Skin of body (tissue), 3 donors: ENCODE measurements around the gene RAB19. TPM values are rescaled to one million over a fixed set of nuclear protein-coding genes. Genes with fewer than 3 reads are reported as not detected.
"Not testable (repeated sequence)": the region's sequence is repeated elsewhere in the genome, so short reads cannot be mapped to it uniquely, and the experiment has no call there.

ENCODE experiments used
- DNase-seq: peaks from one replicate; lab custom pipeline; 2025; lab: John Stamatoyannopoulos, UW
- small RNA-seq: library from RNA; depleted of rRNA; stranded (forward); fragments of <200 nt; gene quantifications from one replicate; pipeline ENCODE3, GENCODE V24; 2014; ENCODE audit warnings: low replicate concordance
- total RNA-seq: library from RNA; depleted of rRNA; stranded (reverse); fragments of >200 nt; gene quantifications from one replicate; pipeline ENCODE4 v1.2.3, GENCODE V29; 2014

RAB19 gene
- total RNA-seq, 1 donor from 2014 or later, result 0.49 TPM

DNA sequence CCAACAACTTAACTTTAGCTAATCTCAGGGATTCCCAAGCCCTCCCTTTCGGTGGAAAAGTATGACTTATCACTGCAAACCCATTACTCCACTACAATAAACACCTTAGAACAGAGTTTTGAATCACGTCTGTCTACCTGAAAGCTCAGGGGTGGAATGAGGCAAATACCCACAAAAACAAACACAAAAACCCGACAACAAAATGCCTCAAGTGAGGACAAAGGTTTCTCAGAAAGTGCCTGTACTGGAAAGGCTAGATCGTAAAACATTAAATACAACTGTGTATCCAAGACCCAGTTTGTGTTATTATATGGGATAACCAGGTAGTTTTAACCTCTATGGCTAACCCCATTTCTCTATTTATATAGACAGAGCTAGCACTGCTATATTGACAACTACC lies 49.4 kb downstream of the RAB19 start:
- no peak for DNase-seq

DNA sequence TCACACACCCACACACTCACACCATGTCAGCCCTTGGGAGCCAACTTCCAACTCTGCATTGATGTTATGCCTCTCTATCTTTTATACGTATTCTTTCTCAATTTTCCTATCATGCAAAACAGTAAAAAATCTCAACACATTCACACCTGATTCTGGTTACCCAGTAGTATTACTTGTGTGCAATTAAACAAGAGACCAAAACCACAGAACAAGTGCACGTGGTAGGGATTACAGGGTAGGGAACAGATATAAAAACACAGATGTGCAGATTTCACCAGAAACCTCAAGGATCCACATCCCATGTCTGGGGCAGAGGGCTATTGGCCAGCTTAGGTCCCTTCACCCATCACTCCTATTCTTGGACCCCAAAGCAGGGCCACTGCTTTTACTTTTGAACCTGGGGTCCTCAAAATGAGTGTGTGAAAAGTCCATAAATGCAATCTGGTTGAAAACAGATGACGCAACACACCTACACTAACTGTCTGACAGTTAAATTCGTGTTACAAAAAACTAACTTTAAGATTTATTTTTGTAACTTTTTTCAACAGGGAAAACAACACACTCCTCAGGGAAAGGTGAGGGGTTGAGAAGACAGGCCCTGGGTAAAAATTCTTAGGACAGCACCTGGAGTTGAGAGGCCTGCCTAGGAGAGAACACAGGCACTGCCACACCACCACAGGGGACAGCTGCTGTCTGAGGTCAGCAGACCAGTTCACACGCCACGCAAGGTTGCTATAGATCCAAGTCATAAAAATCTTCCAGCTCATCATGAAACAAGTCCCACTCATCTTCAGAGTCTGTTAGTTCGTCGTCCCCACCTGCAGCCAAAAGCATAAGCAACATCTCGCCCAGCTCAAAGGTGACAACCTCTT lies 50.2 kb downstream of the RAB19 start:
- DNase-seq, result not testable (repeated sequence)

- no peak for DNase-seq
Measured at GRCh38 chr7:140454657-140455015, 50.8 kb downstream of the RAB19 start.

DNA sequence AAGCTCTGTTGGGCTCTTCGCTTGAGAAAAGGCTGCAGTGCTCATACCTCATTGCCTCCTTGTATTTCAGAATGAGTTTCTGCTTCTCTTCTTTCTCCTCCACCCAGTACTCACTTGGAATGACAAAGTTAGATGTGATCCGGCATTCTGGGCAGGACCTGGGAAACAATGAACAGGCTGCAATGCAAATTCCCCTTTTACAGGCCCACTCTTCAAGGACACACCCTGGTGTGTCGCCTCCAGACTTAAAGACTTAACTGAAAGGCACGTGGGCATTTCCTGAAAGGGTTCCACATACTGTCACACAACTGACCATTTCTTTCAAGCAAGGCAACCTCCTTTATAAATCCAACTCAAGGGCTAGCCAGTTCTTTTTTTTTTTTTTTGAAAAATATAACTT lies 51.9 kb downstream of the RAB19 start:
- no peak for DNase-seq

DNA sequence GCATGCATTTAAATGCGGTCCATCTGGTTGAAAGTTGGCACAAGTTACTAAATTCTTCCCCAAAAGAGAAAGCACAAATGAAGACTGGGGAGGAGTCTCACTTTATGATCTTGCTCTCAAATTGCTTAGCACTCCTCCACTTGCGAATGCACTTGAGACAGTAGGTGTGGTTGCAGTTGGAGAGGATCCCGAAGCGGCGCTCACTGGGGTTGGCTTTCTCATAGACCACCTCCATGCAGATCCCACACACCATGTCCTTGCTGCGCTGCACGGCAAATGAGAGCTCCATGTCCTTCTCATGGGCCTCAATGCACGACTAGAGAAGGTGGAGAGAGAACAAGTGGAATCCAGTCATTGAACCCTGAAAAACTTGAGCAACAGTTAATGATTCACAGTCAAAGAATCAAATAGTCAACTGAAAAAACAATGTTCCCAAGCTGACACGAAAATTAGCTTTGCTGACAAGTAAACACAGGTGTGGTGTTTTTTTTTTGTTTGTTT lies 52.7 kb downstream of the RAB19 start:
- no peak for DNase-seq

- DNase-seq, result no peak
Measured at GRCh38 chr7:140458201-140458600, 54.3 kb downstream of the RAB19 start.

DNA sequence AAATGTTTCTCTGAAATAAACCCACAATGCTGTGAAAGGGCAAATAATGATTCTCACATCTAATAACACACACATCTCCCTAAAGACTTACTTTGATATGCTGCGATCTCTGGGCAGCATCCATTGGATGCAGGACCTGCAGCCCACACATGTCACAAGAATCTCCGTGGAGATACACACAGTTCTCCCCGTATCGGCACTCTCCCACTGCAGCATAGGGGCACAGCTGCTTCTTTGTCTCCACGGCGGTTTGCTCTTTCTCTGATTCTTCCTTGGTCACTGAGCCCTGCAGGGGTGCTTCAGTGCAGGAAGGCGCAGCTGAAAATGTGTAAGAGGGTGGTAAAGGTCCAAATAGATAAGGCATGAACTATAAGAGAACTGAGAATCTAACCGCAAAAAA lies 55.1 kb downstream of the RAB19 start:
- no peak for DNase-seq

DNA sequence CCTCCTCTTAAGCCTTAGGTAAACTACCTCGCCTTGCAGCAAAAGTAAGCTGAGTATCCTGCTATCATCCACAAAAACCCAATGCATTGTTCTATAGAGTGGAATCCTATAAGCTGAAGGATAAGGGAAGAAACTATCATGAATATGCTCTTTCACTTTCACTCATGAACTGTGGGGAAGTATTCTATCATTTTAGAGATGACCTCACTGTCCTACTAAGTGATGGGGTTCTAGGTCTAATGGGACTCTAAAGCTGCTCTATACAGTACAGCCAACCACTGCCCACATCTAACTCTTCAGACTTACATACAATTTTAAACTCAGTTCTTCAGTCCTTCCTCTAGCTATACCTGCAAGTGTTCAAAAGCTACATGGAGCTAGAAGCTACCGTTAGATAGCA lies 59.3 kb downstream of the RAB19 start:
- no peak for DNase-seq

DNA sequence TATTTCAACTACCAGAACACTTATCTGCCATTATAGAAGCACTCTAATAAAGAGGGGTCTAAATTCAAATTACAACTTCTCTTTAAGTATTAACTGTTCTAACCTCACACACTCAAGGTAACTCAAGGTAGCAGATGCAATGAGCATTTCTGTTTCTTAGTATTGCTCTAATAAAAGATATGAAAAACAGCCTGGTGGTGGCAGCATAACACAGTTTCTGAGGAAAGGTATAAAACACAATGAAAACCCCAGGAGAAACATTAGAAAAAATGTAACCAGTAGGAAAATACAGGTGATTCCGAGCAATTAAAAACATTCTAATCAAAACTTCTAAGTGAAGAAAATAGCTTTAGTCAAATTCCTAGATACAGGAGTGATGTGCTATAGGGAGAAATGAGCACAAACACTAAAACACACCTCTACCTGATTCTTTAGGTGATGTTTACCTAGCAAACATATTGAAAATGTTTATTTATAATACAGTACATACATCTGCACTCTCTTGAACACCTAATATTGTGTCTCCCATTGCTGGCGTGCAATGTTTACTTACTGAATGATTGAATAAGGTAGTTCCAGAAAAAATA lies 72.0 kb downstream of the RAB19 start:
- peak; percentile 8 for DNase-seq

- no peak for DNase-seq
Measured at GRCh38 chr7:140476698-140477261, 72.9 kb downstream of the RAB19 start.

Small RNA genes lying within 50 kb of the gene (small RNA-seq; reads per million reads assigned to genes)
- gene RNA5SP247, result not detected
- 5.8 reads per million, percentile 91 among the genes with 10 or more reads in this experiment for gene RNA5SP248

Other genes with a start within 250 kb of the RAB19 start
- gene KDM7A, start 227.1 kb upstream of the RAB19 start, total RNA-seq, result 26.2 TPM
- gene SLC37A3, start 5.5 kb upstream of the RAB19 start, total RNA-seq, result 54.9 TPM
- gene MKRN1, start 75.4 kb downstream of the RAB19 start, total RNA-seq, result 75.2 TPM
- 24.9 TPM for gene DENND2A, start 236.8 kb downstream of the RAB19 start, total RNA-seq